HepG2 (cell line): Measurements from ENCODE around the gene FAM221B. TPM values are rescaled to one million over a fixed set of nuclear protein-coding genes. Genes with fewer than 3 reads are reported as not detected.

Experiments used
- ARNT2 ChIP-seq: sonication (generic); formaldehyde crosslinking; IDR thresholded peaks from 2 replicates; pipeline ENCODE4 v1.8.0; 2022; ENCODE audit warnings: mild to moderate bottlenecking, low read depth, missing genetic modification reagents, moderate library complexity
- CBX5 ChIP-seq: sonication (generic); formaldehyde crosslinking; IDR thresholded peaks from 2 replicates; pipeline ENCODE4 v1.4.0; 2020; ENCODE audit warnings: missing genetic modification reagents, borderline replicate concordance
- DRAP1 ChIP-seq: IDR thresholded peaks from 2 replicates; pipeline ENCODE4 v1.6.1; 2016; ENCODE audit warnings: missing genetic modification reagents, missing compliant biosample characterization
- MTERF4 ChIP-seq: sonication (generic); formaldehyde crosslinking; IDR thresholded peaks from 2 replicates; pipeline ENCODE4 v1.8.0; 2023; ENCODE audit warnings: mild to moderate bottlenecking, missing genetic modification reagents
- NFRKB ChIP-seq: fragments of 450-650 bp; IDR thresholded peaks from 2 replicates; pipeline ENCODE4 v1.6.1; 2017
- PBX3 ChIP-seq: sonication (generic); formaldehyde crosslinking; IDR thresholded peaks from 2 replicates; pipeline ENCODE4 v1.8.1; 2023; ENCODE audit warnings: missing genetic modification reagents, inconsistent platforms, borderline replicate concordance
- PHF21A ChIP-seq: sonication (generic); formaldehyde crosslinking; IDR thresholded peaks from 2 replicates; pipeline ENCODE4 v1.5.0; 2020; ENCODE audit warnings: mild to moderate bottlenecking, missing genetic modification reagents
- SOX5 ChIP-seq: IDR thresholded peaks from 2 replicates; pipeline ENCODE4 v1.6.1; 2016; ENCODE audit warnings: borderline replicate concordance
- STAT6 ChIP-seq: sonication (generic); formaldehyde crosslinking; IDR thresholded peaks from 2 replicates; pipeline ENCODE4 v1.4.0; 2020; ENCODE audit warnings: missing genetic modification reagents, mild to moderate bottlenecking, borderline replicate concordance
- TARDBP ChIP-seq: sonication (generic); formaldehyde crosslinking; IDR thresholded peaks from 2 replicates; pipeline ENCODE4 v1.8.0; 2022; ENCODE audit warnings: mild to moderate bottlenecking, missing genetic modification reagents
- TBX2 ChIP-seq: sonication (generic); formaldehyde crosslinking; IDR thresholded peaks from 2 replicates; pipeline ENCODE4 v1.5.0; 2020; ENCODE audit warnings: missing genetic modification reagents, mild to moderate bottlenecking, borderline replicate concordance
- XRCC5 ChIP-seq: fragments of 200-400 bp; formaldehyde crosslinking; optimal IDR thresholded peaks from 2 replicates; pipeline ENCODE3; 2017; ENCODE audit warnings: mild to moderate bottlenecking, low read length
- ZFP91 ChIP-seq: sonication (generic); formaldehyde crosslinking; IDR thresholded peaks from 2 replicates; pipeline ENCODE4 v1.9.0; 2022; ENCODE audit warnings: missing genetic modification reagents, mild to moderate bottlenecking, borderline replicate concordance
- ZNF256 ChIP-seq: sonication (generic); formaldehyde crosslinking; conservative IDR thresholded peaks from 2 replicates; pipeline ENCODE4 v1.4.0; 2020; ENCODE audit warnings: missing genetic modification reagents
- ZNF350 ChIP-seq: sonication (generic); formaldehyde crosslinking; IDR thresholded peaks from 2 replicates; pipeline ENCODE4 v1.4.0; 2020; ENCODE audit warnings: mild to moderate bottlenecking, low read depth, missing genetic modification reagents, borderline replicate concordance
- ZNF564 ChIP-seq: sonication (generic); formaldehyde crosslinking; IDR thresholded peaks from 2 replicates; pipeline ENCODE4 v1.8.1; 2023; ENCODE audit warnings: mild to moderate bottlenecking, missing genetic modification reagents
- ZNF883 ChIP-seq: sonication (generic); formaldehyde crosslinking; IDR thresholded peaks from 2 replicates; pipeline ENCODE4 v1.5.1; 2020; ENCODE audit warnings: mild to moderate bottlenecking, missing genetic modification reagents; ENCODE audit errors: not compliant biosample characterization
- polyA plus RNA-seq, 8 experiments: library from polyadenylated mRNA; depleted of rRNA in 3 of 8; stranded (reverse) in 7 of 8; unstranded in 1 of 8; fragments of >200 nt; fragmentation: Illumina TruSeq in 4 of 8; extraction: Trizol in 4 of 8; gene quantifications; 2 replicates each; pipeline versions ENCODE4 v1.2.1 to v1.2.3, GENCODE V29; 2011 to 2016; ENCODE audit warnings: low read depth in 4 of 8, missing spikeins in 1 of 8, mixed read lengths in 1 of 8; ENCODE audit not compliant: insufficient read depth in 1 of 8
- total RNA-seq, 5 experiments: library from RNA; depleted of rRNA; stranded (reverse); fragments of >200 nt; fragmentation: Illumina TruSeq; extraction: Trizol; gene quantifications; 2 replicates each; pipeline ENCODE4 v1.2.3, GENCODE V29; 2016; ENCODE audit warnings: low read depth in 1 of 5
- TF ChIP-seq, protein P1 (sequence below): sonication (generic); formaldehyde crosslinking; IDR thresholded peaks from 2 replicates; pipeline ENCODE4 v1.4.0; 2020; ENCODE audit warnings: missing genetic modification reagents, mild to moderate bottlenecking, borderline replicate concordance
- TF ChIP-seq, protein P2 (sequence below): fragments of 450-650 bp; IDR thresholded peaks from 2 replicates; pipeline ENCODE4 v1.6.1; 2017

Gene FAM221B
- total and polyA plus RNA-seq, 2 of the 13 experiments (the other 11 are each of a cell fraction or from before 2014, with no cell fraction given): not detected

DNA sequence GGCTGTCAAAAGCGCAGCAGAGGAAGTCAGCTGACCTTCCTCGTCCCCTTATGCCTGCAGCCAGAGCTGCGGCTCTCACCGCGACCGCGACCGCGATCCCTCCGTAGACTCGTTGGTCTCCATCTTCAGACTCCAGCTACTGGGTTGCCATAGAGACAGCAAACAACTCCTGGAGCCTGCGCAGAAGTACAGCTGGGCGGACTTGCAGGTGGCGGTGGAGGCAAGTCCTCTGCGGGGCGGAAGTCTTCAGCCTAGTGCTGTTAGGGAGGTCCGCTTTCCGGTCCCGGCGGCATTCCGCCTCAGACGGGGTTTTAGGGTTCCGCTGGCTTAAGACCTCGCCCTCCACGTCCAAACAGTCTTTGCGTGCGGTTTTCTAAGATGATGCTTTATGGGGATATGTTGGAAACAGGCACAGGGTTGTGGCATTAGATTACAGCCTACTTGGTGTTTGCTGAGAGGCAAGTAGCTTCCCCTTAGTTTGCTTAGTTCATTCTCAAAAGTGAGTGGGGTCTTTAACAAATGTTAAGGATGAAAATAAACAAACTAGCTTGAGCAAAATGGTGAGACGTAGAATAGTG is 16.4 kb downstream of the FAM221B start, which contains the start of gene SPAG8 (continued):
- TF ChIP-seq ZNF256 (CRISPR knock-in tag): no peak
- no peak for TF ChIP-seq ZNF564 (CRISPR knock-in tag)
- TF ChIP-seq DRAP1: no peak; the same call in 1 of the 2 replicates
- TF ChIP-seq ZNF350 (CRISPR knock-in tag): peak; percentile 46; the same call in 1 of the 2 replicates
- TF ChIP-seq ZNF883 (CRISPR knock-in tag): no peak
- no peak for TF ChIP-seq NFRKB
- peak; percentile 90 for TF ChIP-seq XRCC5
- TF ChIP-seq STAT6 (CRISPR knock-in tag): no peak
- 0 out of 2 replicates have a peak, but pooled peaks have one; percentile 39 for TF ChIP-seq TBX2 (CRISPR knock-in tag)
- peak; percentile 76 for TF ChIP-seq PHF21A
- 0 out of 2 replicates have a peak, but pooled peaks have one; percentile 22 for TF ChIP-seq SOX5 (CRISPR knock-in tag)
- peak; percentile 83 for TF ChIP-seq TARDBP (CRISPR knock-in tag)
- TF ChIP-seq ARNT2: no peak
- peak; percentile 90 for TF ChIP-seq ZFP91 (CRISPR knock-in tag)
- TF ChIP-seq CBX5 (CRISPR knock-in tag): peak; percentile 31; the same call in 1 of the 2 replicates
- TF ChIP-seq, protein P1, sequence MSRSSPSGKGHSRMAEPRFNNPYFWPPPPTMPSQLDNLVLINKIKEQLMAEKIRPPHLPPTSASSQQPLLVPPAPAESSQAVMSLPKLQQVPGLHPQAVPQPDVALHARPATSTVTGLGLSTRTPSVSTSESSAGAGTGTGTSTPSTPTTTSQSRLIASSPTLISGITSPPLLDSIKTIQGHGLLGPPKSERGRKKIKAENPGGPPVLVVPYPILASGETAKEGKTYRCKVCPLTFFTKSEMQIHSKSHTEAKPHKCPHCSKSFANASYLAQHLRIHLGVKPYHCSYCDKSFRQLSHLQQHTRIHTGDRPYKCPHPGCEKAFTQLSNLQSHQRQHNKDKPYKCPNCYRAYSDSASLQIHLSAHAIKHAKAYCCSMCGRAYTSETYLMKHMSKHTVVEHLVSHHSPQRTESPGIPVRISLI (CRISPR knock-in tag): no peak
- TF ChIP-seq, protein P2, sequence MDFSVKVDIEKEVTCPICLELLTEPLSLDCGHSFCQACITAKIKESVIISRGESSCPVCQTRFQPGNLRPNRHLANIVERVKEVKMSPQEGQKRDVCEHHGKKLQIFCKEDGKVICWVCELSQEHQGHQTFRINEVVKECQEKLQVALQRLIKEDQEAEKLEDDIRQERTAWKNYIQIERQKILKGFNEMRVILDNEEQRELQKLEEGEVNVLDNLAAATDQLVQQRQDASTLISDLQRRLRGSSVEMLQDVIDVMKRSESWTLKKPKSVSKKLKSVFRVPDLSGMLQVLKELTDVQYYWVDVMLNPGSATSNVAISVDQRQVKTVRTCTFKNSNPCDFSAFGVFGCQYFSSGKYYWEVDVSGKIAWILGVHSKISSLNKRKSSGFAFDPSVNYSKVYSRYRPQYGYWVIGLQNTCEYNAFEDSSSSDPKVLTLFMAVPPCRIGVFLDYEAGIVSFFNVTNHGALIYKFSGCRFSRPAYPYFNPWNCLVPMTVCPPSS: no peak
- no peak for TF ChIP-seq PBX3 (CRISPR knock-in tag)
- TF ChIP-seq MTERF4 (CRISPR knock-in tag): no peak
